GM21381 (cell line): ENCODE measurements around the gene BLID.

Experiments
- ATAC-seq: cut with Tn5 transposase; IDR thresholded peaks from one replicate; pipeline ENCODE4 v1.9.1; 2021; ENCODE audit warnings: mild to moderate bottlenecking, moderate library complexity; ENCODE audit not compliant: unreplicated experiment

BLID gene

GRCh38 chr11:122085264-122085663 lies 30.8 kb downstream of the BLID start:
- ATAC-seq = no peak

DNA sequence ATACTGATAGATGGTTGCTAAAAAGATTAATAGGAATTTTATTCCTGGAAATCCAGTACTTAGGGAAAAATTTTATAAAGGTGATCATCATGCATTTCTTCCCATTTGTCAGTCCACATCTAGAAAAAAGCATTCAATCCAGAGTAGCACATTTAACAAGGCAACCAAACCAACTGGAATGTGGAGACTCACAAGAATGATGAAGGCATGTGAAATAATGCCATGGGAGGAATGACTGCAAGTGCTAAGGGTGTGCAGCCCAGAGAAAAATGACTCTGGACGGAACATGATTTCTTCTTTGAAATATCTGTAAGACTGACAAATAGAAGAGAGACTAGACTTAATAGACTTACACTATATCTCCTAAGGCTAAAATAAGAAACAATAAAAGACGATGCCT lies 33.8 kb downstream of the BLID start:
- ATAC-seq = no peak

DNA sequence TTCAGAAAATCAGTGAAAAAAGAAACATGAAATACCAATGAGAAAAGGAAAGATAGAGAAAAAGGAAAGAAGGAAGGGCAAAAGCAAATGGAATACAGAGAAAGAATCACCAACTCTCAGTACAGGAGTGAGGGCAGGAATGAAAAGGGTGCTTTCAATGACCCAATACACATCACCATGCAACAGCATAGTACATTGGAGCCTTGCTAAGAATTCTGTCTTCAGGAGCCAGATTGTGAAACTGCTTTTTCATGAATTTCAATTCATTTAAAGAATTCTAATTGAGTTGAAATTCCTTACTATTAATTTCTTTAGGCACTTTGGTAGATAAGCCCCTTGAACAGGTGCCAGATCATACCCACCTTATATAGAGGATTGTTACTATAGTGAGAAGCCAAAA lies 34.9 kb downstream of the BLID start:
- no peak for ATAC-seq

- ATAC-seq = no peak
Observed at GRCh38 chr11:122077459-122077858, 38.6 kb downstream of the BLID start.

- ATAC-seq = no peak
Observed at GRCh38 chr11:122076512-122077120, 39.4 kb downstream of the BLID start.

DNA sequence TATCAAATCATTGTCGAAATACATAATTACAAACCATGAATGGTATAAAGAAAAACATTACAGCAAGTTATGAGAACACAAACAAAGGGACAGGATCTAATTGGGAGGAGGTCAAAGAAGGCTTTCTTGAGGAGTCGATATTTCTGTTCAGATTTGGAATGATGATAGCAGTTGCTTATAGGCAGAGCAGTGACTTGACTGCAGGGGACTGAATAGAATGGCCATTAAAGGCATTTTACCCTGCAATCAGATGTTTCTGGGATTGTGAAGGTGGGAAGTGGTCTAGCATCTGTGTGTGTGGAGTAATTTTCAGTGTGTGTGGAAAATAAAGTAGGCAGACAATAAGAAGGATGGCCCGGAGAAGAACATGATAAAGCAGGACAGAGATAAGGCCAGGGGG lies 41.0 kb downstream of the BLID start:
- ATAC-seq = no peak

DNA sequence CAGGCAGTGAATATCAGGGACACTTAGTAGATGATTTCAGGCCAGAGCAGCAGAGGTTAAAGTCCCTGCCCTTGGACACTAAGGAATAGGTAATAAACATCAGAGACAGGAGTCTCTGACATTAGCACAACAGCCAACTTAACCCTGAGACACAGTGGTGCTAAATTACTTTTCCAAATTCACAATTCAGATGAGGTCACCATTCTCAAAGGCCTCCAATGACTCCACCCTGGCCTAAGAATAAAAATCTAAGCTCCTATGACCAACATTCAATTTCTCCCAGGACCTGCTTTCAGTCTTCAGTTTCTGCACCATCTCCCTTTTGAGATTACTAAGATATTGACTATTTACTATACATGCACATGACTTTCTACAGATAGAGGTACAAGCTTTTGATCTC lies 42.0 kb downstream of the BLID start:
- ATAC-seq = no peak

DNA sequence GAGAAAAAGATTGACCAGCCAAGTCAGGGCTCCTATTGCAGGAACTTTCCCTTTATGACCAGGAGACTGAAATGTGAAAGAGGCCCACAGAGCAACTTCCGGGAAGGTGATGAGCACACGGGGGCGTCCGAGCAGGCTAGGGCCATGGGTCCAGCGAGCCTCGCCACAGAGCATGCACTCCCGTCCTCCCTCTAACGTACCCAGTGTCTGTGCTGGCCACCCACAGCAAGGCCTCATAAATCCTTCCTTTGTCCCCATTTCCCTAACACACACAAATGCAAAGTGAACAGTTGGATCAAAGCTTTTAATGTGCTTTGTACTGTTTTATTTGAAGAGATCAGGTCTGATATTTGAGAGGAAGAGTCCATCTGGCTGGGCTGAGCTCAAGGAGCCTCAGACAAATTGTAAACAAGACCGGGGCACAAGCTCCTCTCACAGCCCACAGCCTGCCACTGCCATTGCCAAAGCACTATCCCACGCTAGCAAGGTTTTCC lies 44.3 kb downstream of the BLID start:
- no peak for ATAC-seq

- ATAC-seq = no peak
Observed at GRCh38 chr11:122069707-122070360, 46.2 kb downstream of the BLID start.

- no peak for ATAC-seq
Observed at GRCh38 chr11:122068837-122069236, 47.2 kb downstream of the BLID start.

DNA sequence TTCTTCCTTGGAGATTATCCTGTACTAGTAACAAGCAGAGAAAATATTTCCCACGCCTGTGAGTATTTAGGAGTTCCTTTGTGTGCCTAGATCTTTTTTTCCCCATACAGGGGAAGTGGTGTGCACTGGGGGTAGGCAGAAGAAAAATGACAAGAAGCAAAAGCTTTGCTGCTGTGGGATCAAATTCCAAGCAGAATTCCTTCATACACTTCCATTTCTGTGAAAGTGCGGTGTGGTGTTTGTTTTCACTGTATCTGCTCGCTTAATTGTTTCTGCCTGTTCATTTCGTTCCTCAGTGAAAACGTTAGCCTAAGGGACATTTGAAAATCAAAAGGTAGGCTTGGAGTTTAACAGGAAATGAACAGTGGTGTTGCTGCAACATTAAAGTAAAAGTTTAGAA lies 47.9 kb downstream of the BLID start:
- ATAC-seq = no peak
